Thyroid gland (tissue), 4 donors: Measurements from ENCODE around the gene MBNL2. TPM values are rescaled to one million over a fixed set of nuclear protein-coding genes. Genes with fewer than 3 reads are reported as not detected.

Experiments used
- DNase-seq, 2 donors: peaks; one replicate each; pipeline ENCODE4 v3.0.0-alpha.2; 2019
- H3K27ac ChIP-seq, 3 donors: fragments of 200-600 bp; sonication (generic); 1 replicate in 2 of 3; 2 replicates in 1 of 3; pipeline ENCODE4 v1.5.1; 2016 to 2019; ENCODE audit warnings: mild to moderate bottlenecking in 1 of 3, moderate library complexity in 1 of 3
- H3K27me3 ChIP-seq: fragments of 200-600 bp; sonication (generic); one replicate; pipeline ENCODE4 v1.5.1; 2019
- H3K36me3 ChIP-seq, 2 donors: fragments of 200-600 bp; sonication (generic); one replicate each; pipeline ENCODE4 v1.5.1; 2016 to 2019
- H3K4me1 ChIP-seq, 2 donors: fragments of 200-600 bp; sonication (generic); one replicate each; pipeline ENCODE4 v1.5.1; 2017 to 2019
- H3K4me3 ChIP-seq, 3 donors: fragments of 200-600 bp; sonication (generic); replicated peaks in 1 of 3; 1 replicate in 2 of 3; 2 replicates in 1 of 3; pipeline ENCODE4 v1.5.1; 2016; ENCODE audit warnings: mild to moderate bottlenecking in 1 of 3
- H3K9me3 ChIP-seq: fragments of 200-600 bp; sonication (generic); one replicate; pipeline ENCODE4 v1.5.1; 2017
- POLR2A ChIP-seq, 2 donors: fragments of 450-650 bp; IDR thresholded peaks; one replicate each; pipeline ENCODE4 v1.6.1; 2017; ENCODE audit warnings: antibody characterized with exemption in 2 of 2, mild to moderate bottlenecking in 2 of 2, moderate library complexity in 1 of 2
- WGBS, 2 donors: methylation state at CpG; one replicate each; pipeline ENCODE4 v1.1.5; 2017; 5-methylcytosine and 5-hydroxymethylcytosine counted together
- intact Hi-C: fragments of 100-400 bp; cut with DNase I; formaldehyde crosslinking; loops from one replicate; pipeline ENCODE4 v1.15.1; 2023
- total RNA-seq, 4 donors: library from RNA; depleted of rRNA; stranded (reverse); fragments of >200 nt; gene quantifications; one replicate each; pipeline ENCODE4 v1.2.3, GENCODE V29; 2016
- TF ChIP-seq, protein P1 (sequence below), 6 experiments: fragments of 200-600 bp in 3 of 6; fragments of 450-650 bp in 3 of 6; sonication (generic) in 3 of 6; IDR thresholded peaks; one replicate each; pipeline ENCODE4 v1.5.1; 2016 to 2019; ENCODE audit warnings: antibody characterized with exemption in 6 of 6, mild to moderate bottlenecking in 2 of 6, inconsistent platforms in 1 of 6, moderate library complexity in 1 of 6

Gene MBNL2
- total RNA-seq, 4 donors from 2014 or later = 93.4 to 99.9 (median 98.3) TPM

- H3K27me3 ChIP-seq = no peaks in the 10 kb centered on the region
- peaks cover 19 to 24% of the 10 kb centered on the region in 2 donors for H3K4me1 ChIP-seq
- no peaks in the 10 kb centered on the region for H3K9me3 ChIP-seq
- 53 to 67% methylated on average over 6 of the region's 6 CpGs for WGBS, 2 donors
- intact Hi-C loops = no loop called here
- H3K27ac ChIP-seq = peak overlapping the region; percentile 14 to 100 (median 98)
- no peak for DNase-seq
- no peak overlapping the region for H3K4me3 ChIP-seq
- no peaks in the 10 kb centered on the region for H3K36me3 ChIP-seq
- TF ChIP-seq, protein P1, sequence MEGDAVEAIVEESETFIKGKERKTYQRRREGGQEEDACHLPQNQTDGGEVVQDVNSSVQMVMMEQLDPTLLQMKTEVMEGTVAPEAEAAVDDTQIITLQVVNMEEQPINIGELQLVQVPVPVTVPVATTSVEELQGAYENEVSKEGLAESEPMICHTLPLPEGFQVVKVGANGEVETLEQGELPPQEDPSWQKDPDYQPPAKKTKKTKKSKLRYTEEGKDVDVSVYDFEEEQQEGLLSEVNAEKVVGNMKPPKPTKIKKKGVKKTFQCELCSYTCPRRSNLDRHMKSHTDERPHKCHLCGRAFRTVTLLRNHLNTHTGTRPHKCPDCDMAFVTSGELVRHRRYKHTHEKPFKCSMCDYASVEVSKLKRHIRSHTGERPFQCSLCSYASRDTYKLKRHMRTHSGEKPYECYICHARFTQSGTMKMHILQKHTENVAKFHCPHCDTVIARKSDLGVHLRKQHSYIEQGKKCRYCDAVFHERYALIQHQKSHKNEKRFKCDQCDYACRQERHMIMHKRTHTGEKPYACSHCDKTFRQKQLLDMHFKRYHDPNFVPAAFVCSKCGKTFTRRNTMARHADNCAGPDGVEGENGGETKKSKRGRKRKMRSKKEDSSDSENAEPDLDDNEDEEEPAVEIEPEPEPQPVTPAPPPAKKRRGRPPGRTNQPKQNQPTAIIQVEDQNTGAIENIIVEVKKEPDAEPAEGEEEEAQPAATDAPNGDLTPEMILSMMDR (IDR thresholded peaks at IDR 0.05) = no peak
Observed at GRCh38 chr13:97221466-97221865, 667 bp upstream of the MBNL2 start.

DNA sequence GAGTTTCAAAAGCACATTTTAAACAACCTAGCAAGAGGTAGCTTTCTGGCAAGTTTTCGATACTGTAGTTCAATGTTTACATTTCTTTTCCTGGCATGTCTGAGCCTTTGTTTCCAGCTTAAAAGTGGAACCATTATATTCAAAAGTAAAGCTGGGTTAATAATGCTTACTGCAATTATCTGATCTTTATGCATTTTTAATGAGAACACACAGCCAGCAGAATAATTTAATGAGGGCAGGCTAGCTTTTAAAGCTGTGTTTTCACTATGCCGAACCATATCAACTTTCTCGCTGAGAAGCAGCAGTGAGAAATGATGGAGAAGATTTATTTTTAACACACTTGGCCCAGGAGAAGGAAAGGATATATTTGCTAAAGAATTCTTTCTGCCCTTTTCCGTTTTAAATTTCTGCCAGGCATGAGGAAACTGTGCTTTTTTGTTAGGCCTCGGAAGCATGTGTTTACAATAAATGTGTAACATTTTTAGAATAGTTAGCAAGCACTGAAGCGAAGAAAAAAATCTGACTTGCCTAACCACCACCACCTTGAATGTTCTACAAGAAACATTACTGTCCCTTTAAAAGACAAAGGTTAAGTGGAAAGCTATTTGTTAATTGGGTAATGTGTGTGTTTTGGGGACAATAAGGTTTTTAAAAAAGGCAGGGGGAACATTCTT is 1.0 kb downstream of the MBNL2 start:
- Histone ChIP-seq H3K36me3 (no peaks in the 10 kb centered on the region), H3K4me1 (peaks cover 34 to 39% of the 10 kb centered on the region in 2 donors), H3K27me3 (no peaks in the 10 kb centered on the region), H3K27ac (peak overlapping the region; percentile 97 to 100 (median 98)), H3K9me3 (no peaks in the 10 kb centered on the region), H3K4me3 (peak overlapping the region; percentile 5 to 73 (median 48))
- TF ChIP-seq, protein P1 (IDR thresholded peaks at IDR 0.05) = no peak
- no peak for TF ChIP-seq POLR2A (IDR thresholded peaks at IDR 0.05)
- WGBS, 2 donors = 1% methylated on average over 6 of the region's 6 CpGs
- intact Hi-C loops = no loop called here
- no peak for DNase-seq

GRCh38 chr13:97223711-97224541 is 1.8 kb downstream of the MBNL2 start:
- H3K4me1 ChIP-seq = peaks cover 34 to 44% of the 10 kb centered on the region in 2 donors
- peak overlapping the region; percentile 48 to 77 (median 73) for H3K4me3 ChIP-seq
- peak; percentile 57 to 71 for DNase-seq
- no peaks in the 10 kb centered on the region for H3K27me3 ChIP-seq
- 2 to 4% methylated on average over 11 of the region's 11 CpGs for WGBS, 2 donors
- peak overlapping the region; percentile 97 to 100 (median 98) for H3K27ac ChIP-seq
- H3K36me3 ChIP-seq = no peaks in the 10 kb centered on the region
- TF ChIP-seq, protein P1 (IDR thresholded peaks at IDR 0.05) = no peak
- peak in 1 of 2 donors; percentile 82 for TF ChIP-seq POLR2A (IDR thresholded peaks at IDR 0.05)
- intact Hi-C loops = no loop called here
- no peaks in the 10 kb centered on the region for H3K9me3 ChIP-seq

- Histone ChIP-seq H3K27me3 (no peaks in the 10 kb centered on the region), H3K9me3 (no peaks in the 10 kb centered on the region), H3K4me3 (peak overlapping the region; percentile 48 to 77 (median 73)), H3K27ac (peak overlapping the region; percentile 97 to 100 (median 98)), H3K4me1 (peaks cover 34 to 49% of the 10 kb centered on the region in 2 donors), H3K36me3 (no peaks in the 10 kb centered on the region)
- WGBS, 2 donors = 10 to 16% methylated on average over 5 of the region's 5 CpGs
- TF ChIP-seq, protein P1 (IDR thresholded peaks at IDR 0.05) = no peak
- TF ChIP-seq POLR2A (IDR thresholded peaks at IDR 0.05) = no peak
- peak in 1 of 2 donors; percentile 46 for DNase-seq
- intact Hi-C loops = no loop called here
Observed at GRCh38 chr13:97224544-97225300, 2.6 kb downstream of the MBNL2 start.
